BLaER1 (cell line): Measurements from ENCODE around the gene ZBTB12.
"Not testable (repeated sequence)": the region's sequence is repeated elsewhere in the genome, so short reads cannot be mapped to it uniquely, and the experiment has no call there.

Experiments used
- H3K27ac ChIP-seq: shearing (Covaris generic); formaldehyde crosslinking; 2 replicates; pipeline ENCODE4 v1.8.1; 2022
- H3K27me3 ChIP-seq: shearing (Covaris generic); formaldehyde crosslinking; 2 replicates; pipeline ENCODE4 v1.8.1; 2022
- H3K36me3 ChIP-seq: shearing (Covaris generic); formaldehyde crosslinking; 2 replicates; pipeline ENCODE4 v1.8.1; 2022
- H3K4me1 ChIP-seq: shearing (Covaris generic); formaldehyde crosslinking; 2 replicates; pipeline ENCODE4 v1.8.1; 2022
- H3K4me2 ChIP-seq: shearing (Covaris generic); formaldehyde crosslinking; 2 replicates; pipeline ENCODE4 v1.8.1; 2022
- H3K4me3 ChIP-seq: shearing (Covaris generic); formaldehyde crosslinking; 2 replicates; pipeline ENCODE4 v1.8.1; 2022
- H3K9ac ChIP-seq: shearing (Covaris generic); formaldehyde crosslinking; 2 replicates; pipeline ENCODE4 v1.8.1; 2022
- H3K9me3 ChIP-seq: shearing (Covaris generic); formaldehyde crosslinking; 2 replicates; pipeline ENCODE4 v1.8.1; 2022
- H4K20me1 ChIP-seq: shearing (Covaris generic); formaldehyde crosslinking; 2 replicates; pipeline ENCODE4 v1.8.1; 2022
- Cebpa-rat ChIP-seq: shearing (Covaris generic); IDR thresholded peaks from 2 replicates; pipeline ENCODE4 v1.8.1; 2022

ZBTB12 gene

GRCh38 chr6:31922942-31923341 is 21.1 kb upstream of the ZBTB12 start:
- no peak overlapping the region for H3K4me2 ChIP-seq
- H3K27ac ChIP-seq: no peak overlapping the region
- TF ChIP-seq Cebpa-rat: no peak
- H3K9ac ChIP-seq: no peak overlapping the region
- no peaks in the 10 kb centered on the region for H3K36me3 ChIP-seq
- no peaks in the 10 kb centered on the region for H4K20me1 ChIP-seq
- H3K27me3 ChIP-seq: no peaks in the 10 kb centered on the region
- H3K4me3 ChIP-seq: no peak overlapping the region
- H3K4me1 ChIP-seq: no peaks in the 10 kb centered on the region
- no peaks in the 10 kb centered on the region for H3K9me3 ChIP-seq

GRCh38 chr6:31920811-31921210 is 18.9 kb upstream of the ZBTB12 start:
- H3K4me2 ChIP-seq: no peak overlapping the region
- no peak overlapping the region for H3K4me3 ChIP-seq
- no peaks in the 10 kb centered on the region for H3K36me3 ChIP-seq
- no peaks in the 10 kb centered on the region for H3K27me3 ChIP-seq
- no peaks in the 10 kb centered on the region for H3K4me1 ChIP-seq
- no peak overlapping the region for H3K27ac ChIP-seq
- no peak for TF ChIP-seq Cebpa-rat
- H4K20me1 ChIP-seq: no peaks in the 10 kb centered on the region
- H3K9ac ChIP-seq: no peak overlapping the region
- H3K9me3 ChIP-seq: no peaks in the 10 kb centered on the region

GRCh38 chr6:31919624-31920303 is 17.9 kb upstream of the ZBTB12 start:
- no peak overlapping the region for H3K4me3 ChIP-seq
- no peak overlapping the region for H3K27ac ChIP-seq
- H3K4me1 ChIP-seq: no peaks in the 10 kb centered on the region
- H3K36me3 ChIP-seq: no peaks in the 10 kb centered on the region
- no peak for TF ChIP-seq Cebpa-rat
- no peaks in the 10 kb centered on the region for H4K20me1 ChIP-seq
- no peak overlapping the region for H3K9ac ChIP-seq
- H3K9me3 ChIP-seq: no peaks in the 10 kb centered on the region
- no peak overlapping the region for H3K4me2 ChIP-seq
- no peaks in the 10 kb centered on the region for H3K27me3 ChIP-seq

GRCh38 chr6:31918069-31918720 is 16.3 kb upstream of the ZBTB12 start:
- no peak for TF ChIP-seq Cebpa-rat
- Histone ChIP-seq H3K27me3 (no peaks in the 10 kb centered on the region), H3K9ac (no peak overlapping the region), H3K4me1 (no peaks in the 10 kb centered on the region), H3K9me3 (no peaks in the 10 kb centered on the region), H3K27ac (no peak overlapping the region), H3K4me3 (no peak overlapping the region), H4K20me1 (no peaks in the 10 kb centered on the region), H3K4me2 (no peak overlapping the region), H3K36me3 (no peaks in the 10 kb centered on the region)

- Histone ChIP-seq H3K9ac (no peak overlapping the region), H3K36me3 (no peaks in the 10 kb centered on the region), H3K9me3 (no peaks in the 10 kb centered on the region), H3K4me3 (no peak overlapping the region), H3K4me1 (no peaks in the 10 kb centered on the region), H3K27ac (no peak overlapping the region), H3K27me3 (no peaks in the 10 kb centered on the region), H4K20me1 (no peaks in the 10 kb centered on the region), H3K4me2 (no peak overlapping the region)
- TF ChIP-seq Cebpa-rat: no peak
Measured at GRCh38 chr6:31915756-31916155, 13.9 kb upstream of the ZBTB12 start.

- H3K9me3 ChIP-seq: no peaks in the 10 kb centered on the region
- no peak overlapping the region for H3K9ac ChIP-seq
- no peaks in the 10 kb centered on the region for H3K27me3 ChIP-seq
- no peaks in the 10 kb centered on the region for H3K4me1 ChIP-seq
- no peak overlapping the region for H3K27ac ChIP-seq
- no peak for TF ChIP-seq Cebpa-rat
- H3K36me3 ChIP-seq: no peaks in the 10 kb centered on the region
- H3K4me2 ChIP-seq: no peak overlapping the region
- H4K20me1 ChIP-seq: no peaks in the 10 kb centered on the region
- no peak overlapping the region for H3K4me3 ChIP-seq
Measured at GRCh38 chr6:31915351-31915750, 13.5 kb upstream of the ZBTB12 start.

- Histone ChIP-seq H3K9me3 (no peaks in the 10 kb centered on the region), H3K9ac (no peak overlapping the region), H3K27me3 (no peaks in the 10 kb centered on the region), H3K4me1 (no peaks in the 10 kb centered on the region), H3K4me2 (no peak overlapping the region), H3K27ac (no peak overlapping the region), H4K20me1 (no peaks in the 10 kb centered on the region), H3K36me3 (no peaks in the 10 kb centered on the region), H3K4me3 (no peak overlapping the region)
- no peak for TF ChIP-seq Cebpa-rat
Measured at GRCh38 chr6:31911826-31912585, 10.1 kb upstream of the ZBTB12 start.

GRCh38 chr6:31909298-31909697 is 7.4 kb upstream of the ZBTB12 start:
- H3K9me3 ChIP-seq, H3K4me2 ChIP-seq: not testable (repeated sequence)

GRCh38 chr6:31908791-31909190 is 6.9 kb upstream of the ZBTB12 start:
- Histone ChIP-seq H3K9me3 (no peaks in the 10 kb centered on the region), H3K27ac (no peak overlapping the region), H3K36me3 (no peaks in the 10 kb centered on the region), H3K4me1 (no peaks in the 10 kb centered on the region), H4K20me1 (no peaks in the 10 kb centered on the region), H3K27me3 (no peaks in the 10 kb centered on the region), H3K4me3 (no peak overlapping the region), H3K9ac (no peak overlapping the region), H3K4me2 (no peak overlapping the region)
- no peak for TF ChIP-seq Cebpa-rat

More at GRCh38 chr6:31909298-31909697, 7.4 kb upstream of the ZBTB12 start:
- H4K20me1 ChIP-seq, H3K9ac ChIP-seq, H3K4me3 ChIP-seq, H3K27ac ChIP-seq, H3K27me3 ChIP-seq, H3K36me3 ChIP-seq, H3K4me1 ChIP-seq: not testable (repeated sequence)

- not testable (repeated sequence) for H4K20me1 ChIP-seq, H3K27me3 ChIP-seq, H3K4me3 ChIP-seq, H3K9me3 ChIP-seq, H3K9ac ChIP-seq, H3K4me2 ChIP-seq, H3K4me1 ChIP-seq, H3K27ac ChIP-seq, H3K36me3 ChIP-seq
Measured at GRCh38 chr6:31908255-31908654, 6.4 kb upstream of the ZBTB12 start.
